Activated naive CD8-positive, alpha-beta T cell treated with anti-CD3 and anti-CD28 coated beads, Interleukin-2, amount 50 U/mL, for 16 hours (primary cell): ENCODE data around the gene OTOA.
"Not testable (repeated sequence)": the region's sequence is repeated elsewhere in the genome, so short reads cannot be mapped to it uniquely, and the experiment has no call there.

Experiments used
- DNase-seq: peaks from one replicate; pipeline ENCODE4 v3.0.0-alpha.2; 2020; ENCODE audit warnings: low read depth, low spot score

OTOA gene

DNA sequence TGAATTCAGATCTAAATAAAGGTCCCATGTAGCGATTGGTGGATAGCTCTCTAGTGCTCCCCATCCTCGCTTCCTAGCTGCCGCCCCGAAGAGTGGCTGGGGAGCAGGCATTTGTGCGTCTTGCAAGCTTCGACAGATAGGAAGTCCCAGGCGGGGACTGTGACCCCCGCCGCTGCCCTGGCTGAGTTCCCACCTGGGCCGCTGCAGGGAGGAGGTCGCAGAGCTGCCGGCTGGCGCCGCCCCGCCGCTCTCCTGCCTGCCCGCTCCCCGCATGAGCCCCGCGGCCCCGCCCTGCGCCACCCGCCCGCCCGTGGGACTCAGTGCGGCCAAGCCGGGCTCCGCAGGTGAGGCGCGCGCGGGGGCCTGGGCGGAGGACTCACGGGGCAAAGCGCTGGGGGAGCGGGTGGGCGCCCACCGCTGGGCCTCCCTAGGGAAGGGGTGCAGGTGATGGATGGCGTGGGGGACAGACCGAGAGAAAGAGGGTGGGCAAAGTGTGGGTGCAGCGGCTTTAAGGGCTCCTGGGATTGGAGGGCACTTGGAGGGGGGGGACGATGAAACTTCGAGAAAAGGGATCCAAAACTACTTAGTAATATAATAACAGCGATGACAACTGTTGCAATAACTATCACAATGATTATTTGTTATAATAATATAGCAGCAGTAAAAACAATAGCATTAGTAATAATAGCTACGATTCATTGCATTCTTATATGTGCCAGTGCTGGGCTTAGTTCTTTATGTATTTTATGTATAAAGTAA, at the start of gene OTOA:
TSS of gene OTOA (plus strand) at position 80 of the 759 bp plus-strand sequence. CDS start 14,547 bp downstream, outside the sequence.
- peak; percentile 9 for DNase-seq

DNA sequence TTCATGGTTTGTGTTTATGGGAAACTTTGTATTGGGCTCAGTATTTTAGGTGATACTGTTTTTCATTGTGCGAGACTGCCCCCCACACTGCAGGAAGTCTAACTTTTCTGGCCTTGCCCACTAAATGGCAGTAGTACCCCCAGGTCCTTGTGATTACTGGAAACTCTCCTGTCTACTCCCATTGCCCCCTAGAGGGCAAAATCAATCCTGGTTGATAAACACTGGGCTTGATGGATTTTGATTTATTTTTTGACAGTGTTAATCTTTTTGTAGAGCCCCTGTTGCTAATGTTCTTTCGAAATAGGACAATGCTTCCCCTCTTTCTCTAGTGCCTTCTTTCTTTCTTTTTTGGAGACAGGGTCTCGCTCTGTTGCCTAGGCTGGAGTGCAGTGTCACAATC, 48.9 kb upstream of the OTOA start:
- no peak for DNase-seq

DNA sequence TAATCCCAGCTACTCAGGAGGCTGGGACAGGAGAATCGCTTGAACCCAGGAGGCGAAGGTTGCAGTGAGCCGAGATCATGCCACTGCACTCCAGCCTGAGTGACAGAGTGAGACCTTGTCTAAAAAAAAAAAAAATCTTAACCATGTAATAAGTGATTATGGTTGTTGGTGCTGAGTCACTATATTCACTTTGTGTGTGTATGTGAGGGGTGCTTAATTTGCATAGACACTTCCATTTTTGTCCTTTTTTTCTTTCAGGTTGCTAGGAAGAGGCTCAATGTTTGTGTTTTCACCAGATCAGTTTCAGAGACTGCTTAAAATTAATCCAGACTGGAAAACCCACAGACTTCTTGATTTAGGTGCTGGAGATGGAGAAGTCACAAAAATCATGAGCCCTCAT, 46.2 kb upstream of the OTOA start:
- DNase-seq: no peak

DNA sequence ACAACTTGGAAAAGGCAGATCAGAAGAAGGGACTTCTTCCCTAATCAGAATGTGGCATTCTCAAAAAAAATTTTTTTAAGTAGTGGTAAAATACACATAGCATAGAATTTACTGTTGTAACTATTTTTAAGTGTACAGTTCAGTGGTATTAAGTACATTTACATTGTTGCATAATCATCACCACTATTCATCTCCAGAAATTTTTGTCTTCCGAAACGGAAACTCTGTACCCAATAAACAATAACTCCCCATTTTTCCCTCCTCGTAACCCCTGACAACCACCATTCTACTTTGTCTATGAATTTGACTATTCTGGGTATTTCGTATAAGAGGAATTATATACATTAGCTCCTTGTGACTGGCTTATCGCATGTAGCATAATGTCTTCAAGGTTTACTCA, 45.5 kb upstream of the OTOA start:
- no peak for DNase-seq

DNA sequence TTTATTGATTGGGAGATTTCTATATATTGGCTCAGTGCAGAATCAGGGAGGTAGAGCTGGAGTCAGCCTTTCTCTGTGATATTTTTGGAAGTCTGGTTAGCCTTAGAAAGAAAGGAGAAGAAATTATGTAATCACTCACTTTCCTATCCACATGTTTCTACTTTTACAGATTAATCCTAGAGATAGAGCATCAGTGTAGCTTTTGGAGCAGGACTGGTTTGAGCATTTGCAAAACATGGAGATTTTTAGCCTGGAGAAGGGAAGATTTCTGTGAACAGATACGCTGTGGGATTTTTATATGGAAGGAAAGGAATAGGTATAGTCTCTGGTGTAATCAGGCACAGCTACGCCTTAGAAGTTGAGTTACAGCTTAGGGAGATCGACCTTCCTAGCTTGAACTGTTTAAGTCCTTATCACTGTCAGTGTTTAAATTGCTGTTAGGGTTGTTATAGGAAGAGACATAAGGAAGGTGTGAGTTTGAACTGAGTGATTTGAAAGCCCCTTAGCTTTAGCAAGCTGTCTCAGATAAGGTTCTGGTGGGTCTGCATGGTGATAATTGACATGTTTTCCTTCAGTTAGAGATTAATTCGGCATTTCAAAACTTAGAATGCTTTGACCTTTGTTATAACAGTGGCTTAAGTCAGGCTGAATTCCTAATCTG, 43.9 kb upstream of the OTOA start:
- DNase-seq: no peak

DNA sequence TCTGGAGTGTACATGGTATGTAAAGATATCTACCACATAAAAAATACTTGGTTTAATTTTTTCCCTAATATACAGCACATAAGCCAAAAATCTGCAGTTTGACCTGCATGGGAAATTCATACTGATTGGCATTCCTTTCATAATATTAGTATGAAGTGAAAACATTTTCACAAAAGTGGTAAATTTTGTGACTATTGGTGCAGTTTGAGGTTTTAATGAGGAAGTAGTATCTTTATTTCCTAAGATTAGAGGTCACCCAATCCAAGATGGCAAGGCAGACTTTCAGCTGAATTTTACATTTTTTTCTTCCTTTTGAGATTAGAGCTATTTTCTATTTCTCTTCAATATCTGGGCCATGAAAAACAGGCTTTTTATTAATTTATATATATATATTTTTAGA, 43.2 kb upstream of the OTOA start:
- no peak for DNase-seq

DNA sequence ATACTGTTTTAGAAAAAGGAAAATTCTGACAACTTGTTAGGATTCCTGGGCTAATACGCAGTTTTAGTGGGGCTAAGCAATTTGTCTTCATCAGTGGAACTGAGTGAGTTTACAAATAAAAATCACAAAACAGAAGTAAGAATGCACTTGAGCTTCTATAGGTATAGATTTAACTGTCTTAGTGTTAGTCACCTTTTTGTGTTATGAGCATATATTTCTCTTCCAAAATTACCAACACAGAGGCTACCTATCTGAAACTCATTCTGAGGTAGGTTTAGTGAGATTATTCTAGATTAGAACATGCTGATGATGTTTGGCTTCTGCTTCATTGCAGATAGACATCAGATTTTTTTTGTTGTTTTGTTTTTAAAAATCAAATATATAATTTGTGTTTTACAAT, 41.2 kb upstream of the OTOA start:
- no peak for DNase-seq

DNA sequence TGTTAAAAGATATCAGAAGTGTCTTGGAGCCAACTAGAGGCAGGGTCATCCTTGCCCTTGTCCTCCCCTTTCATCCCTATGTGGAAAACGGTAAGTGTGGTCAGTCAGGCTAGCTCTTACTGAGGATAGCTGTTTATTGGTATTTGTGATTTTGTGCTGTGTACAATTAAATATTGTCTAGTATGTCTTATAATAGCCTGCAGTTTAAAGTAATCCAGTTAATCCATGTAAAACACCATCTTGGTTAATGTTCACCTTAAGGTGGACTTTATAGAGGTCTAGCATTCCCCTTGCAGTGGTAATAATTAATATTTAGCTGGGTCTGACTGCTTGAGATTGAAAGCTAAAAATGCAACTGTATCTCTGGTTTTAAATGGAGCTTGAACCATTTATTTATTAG, 38.7 kb upstream of the OTOA start:
- no peak for DNase-seq

DNA sequence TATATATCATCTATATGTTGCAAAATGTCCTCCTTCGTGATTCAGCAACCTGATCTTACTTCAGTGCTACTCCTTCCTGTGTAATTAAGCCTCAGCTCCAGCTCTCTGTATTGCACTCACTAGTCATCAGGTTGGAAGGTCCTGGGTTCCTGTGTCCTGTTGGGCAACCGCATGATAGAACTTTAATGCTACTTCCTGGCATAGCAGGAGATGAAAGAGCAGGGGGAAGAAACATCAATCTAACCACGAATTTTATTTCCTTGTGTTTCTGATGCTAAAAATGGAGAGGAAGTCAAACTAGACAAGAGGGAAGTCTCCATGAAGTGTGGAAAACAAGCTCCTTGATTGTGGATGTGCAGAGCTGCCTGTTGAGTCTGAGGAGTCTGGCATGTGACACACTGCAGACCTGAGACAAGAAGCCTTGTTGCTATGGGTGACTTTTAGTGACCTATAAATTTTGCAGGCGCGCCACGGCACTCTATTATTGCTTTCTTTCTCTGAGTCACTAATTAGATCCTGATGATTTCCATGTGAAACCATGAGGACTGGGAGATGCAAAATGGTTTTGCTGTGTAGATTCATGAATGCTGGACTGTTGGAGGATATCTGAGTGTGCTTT, 37.0 kb upstream of the OTOA start:
- no peak for DNase-seq

DNA sequence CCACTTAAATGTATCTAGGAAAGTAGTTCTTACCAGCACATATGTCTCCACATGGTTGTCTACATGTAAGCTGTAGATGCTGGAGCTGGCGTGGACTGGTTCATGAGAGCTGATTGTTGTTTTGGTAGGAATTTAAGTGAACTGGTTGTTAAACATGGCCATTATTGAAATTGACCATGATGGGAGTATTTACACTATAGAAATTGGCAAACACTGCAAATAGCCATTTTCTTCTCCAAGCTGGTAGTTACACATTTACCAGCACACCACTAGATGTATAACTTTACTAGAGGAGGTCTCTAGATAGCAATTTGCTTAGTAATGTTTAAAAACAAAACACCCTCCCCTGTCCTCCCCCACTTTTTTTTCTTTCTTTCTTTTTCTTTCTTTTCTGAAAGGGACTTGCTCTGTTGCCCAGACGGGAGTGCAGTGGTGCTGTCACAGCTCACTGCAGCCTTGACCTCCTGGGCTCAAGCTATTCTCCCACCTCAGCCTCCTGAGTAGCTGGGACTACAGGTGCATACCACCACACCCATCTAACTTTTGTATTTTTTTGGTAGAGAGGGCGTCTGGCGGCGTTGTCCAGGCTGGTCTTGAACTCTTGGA, 35.5 kb upstream of the OTOA start:
- no peak for DNase-seq

DNA sequence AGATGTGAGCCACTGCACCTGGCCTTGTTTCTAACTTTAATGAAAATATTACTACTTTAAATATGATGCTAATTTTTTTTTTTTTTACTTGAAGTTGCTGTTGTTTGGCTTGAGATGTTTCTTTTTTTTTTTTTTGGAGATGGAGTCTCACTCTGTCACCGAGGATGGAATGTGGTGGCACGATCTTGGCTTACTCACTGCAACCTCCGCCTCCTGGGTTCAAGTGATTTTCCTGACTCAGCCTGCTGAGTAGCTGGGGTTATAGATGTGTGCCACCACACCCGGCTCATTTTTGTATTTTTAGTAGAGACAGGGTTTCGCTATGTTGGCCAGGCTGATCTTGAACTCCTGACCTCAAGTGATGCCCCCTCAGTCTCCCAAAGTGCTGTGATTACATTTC, 35.0 kb upstream of the OTOA start:
- DNase-seq: no peak

DNA sequence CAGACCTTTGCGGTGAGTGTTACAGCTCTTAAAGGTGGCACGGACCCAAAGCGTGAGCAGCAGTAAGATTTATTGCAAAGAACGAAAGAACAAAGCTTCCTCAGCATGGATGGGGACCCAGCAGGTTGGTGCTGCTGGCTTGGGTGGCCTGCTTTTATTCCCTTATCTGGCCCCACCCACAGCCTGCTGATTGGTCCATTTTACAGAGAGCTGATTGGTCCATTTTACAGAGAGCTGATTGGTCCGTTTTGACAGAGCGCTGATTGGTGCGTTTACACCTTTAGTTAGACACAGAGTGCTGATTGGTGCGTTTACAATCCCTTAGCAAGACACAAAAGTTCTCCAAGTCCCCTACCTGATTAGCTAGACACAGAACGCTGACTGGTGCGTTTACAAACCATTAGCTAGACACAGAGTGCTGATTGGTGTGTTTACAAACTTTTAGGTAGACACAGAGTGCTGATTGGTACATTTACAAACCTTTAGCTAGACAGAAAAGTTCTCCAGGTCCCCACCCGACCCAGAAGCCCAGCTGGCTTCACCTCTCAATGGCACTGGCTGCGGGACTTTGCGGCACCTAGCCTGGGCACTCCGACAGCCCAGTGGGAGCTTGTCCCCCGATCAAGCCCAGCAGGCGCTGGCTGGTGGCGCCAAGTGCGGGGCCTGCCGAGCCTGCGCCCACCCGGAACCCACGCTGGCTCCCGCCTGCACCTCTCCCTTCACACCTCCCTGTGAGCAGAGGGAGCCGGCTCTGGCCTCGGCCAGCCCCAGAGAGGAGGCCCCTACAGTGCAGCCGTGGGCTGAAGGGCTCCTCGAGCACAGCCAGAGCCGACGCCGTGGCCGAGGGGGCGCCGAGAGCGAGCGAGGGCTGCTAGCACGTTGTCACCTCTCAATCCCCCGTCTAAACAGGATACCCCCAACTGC, 33.9 kb upstream of the OTOA start:
- DNase-seq: not testable (repeated sequence)

DNA sequence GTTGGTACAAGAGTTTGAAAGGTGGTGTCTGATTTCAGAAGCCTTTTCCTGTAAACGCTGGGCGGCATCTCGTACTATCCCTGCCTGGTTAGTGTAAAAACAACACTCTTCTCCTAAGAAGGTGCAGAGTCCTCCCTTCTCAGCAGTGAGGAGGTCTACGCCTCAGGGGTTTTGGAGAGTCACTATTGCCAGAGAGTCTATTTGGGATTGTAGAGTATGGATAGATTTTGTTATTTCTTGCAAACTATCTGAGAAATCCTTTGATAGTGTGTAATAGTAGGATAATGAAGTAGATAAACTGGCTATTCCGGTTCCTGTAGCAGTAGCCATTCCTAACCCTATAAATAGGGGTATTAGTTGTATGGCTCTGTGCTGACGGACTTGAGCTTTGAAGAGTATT, 32.9 kb upstream of the OTOA start:
- DNase-seq: not testable (repeated sequence)

DNA sequence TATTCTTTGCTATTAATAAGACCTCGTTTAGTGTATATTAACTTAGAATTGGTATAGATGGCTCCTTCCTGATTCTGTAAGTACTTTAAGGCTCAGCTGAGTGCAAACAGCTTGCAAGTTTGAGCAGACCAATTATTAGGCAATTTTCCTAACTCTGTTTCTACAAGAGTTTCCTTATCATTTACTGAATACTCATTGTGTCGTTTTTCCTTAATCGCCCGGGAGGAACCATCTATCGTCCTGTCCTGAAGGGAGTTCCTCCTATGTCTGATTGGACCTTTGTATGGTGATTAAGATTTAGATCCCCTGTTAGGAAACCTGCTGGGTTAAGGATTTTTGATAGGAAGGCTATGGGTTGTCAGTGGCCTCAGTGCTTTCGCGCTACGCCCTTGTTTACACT, 32.4 kb upstream of the OTOA start:
- not testable (repeated sequence) for DNase-seq

DNA sequence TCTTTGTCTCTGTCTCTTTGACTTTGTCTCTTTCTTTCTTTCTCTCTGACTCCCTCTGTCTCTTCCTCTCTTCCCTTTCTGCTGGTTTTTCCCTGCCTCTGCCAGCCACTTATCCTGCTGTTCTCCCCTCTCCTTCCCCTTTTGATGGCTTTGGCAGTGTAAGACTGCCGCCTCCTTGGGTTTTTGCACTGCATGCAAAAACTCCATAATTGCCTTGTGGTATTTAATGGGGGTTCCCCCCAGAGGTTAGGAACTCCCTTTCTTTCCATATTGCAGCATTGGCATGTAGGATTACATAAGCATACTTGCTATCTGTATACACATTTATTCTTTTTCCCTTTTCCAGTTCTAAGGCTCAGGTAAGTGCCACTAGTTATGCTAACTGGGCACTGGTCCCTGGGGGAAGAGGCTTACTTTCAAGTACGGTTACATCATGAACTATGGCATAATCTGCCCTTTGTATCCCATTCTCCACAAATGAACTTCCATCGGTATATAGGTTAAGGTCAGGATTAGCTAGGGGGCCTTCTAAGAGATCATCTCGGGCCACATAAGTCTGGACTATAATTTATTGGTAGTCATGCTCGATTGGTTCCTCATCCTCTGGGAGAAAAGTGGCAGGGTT, 31.7 kb upstream of the OTOA start:
- DNase-seq: not testable (repeated sequence)

DNA sequence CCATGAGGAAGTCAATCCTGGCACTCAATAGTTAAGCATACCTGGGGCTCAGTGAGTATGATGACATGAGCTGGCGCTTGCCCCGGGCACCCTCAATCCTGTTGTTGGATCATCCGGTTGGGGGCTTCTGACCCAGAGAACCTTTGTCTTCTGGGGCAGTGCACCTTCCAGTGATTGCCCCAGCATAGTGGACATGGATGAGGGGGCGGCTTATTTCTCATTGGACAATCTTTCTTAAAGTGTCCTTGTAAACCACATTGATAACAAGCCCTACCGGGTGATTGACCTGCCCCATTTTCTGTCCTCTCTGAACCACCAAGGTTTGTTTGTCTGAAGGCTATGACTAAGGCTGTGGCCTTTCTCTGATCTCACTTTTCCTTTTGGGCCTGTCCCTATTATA, 29.6 kb upstream of the OTOA start:
- no peak for DNase-seq

DNA sequence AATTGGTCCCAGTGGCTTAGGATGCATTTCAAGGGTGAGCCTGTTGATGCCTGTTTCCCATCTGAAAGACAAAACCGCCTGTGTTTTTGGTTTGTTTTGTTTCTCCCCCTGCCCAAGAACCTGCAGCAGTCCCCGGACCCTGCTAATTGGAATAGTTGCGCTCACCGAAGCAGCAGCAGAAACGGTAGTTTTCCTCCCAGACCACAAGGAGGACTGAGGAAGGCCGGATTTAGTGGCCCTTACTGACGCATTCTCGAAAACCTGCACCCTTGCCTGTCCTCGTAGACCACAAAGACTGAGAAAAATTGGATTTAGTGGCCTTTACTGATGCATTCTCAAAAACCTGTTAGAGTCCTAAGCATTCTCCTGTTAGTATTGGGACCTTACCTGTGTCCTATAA, 28.1 kb upstream of the OTOA start:
- DNase-seq: not testable (repeated sequence)

DNA sequence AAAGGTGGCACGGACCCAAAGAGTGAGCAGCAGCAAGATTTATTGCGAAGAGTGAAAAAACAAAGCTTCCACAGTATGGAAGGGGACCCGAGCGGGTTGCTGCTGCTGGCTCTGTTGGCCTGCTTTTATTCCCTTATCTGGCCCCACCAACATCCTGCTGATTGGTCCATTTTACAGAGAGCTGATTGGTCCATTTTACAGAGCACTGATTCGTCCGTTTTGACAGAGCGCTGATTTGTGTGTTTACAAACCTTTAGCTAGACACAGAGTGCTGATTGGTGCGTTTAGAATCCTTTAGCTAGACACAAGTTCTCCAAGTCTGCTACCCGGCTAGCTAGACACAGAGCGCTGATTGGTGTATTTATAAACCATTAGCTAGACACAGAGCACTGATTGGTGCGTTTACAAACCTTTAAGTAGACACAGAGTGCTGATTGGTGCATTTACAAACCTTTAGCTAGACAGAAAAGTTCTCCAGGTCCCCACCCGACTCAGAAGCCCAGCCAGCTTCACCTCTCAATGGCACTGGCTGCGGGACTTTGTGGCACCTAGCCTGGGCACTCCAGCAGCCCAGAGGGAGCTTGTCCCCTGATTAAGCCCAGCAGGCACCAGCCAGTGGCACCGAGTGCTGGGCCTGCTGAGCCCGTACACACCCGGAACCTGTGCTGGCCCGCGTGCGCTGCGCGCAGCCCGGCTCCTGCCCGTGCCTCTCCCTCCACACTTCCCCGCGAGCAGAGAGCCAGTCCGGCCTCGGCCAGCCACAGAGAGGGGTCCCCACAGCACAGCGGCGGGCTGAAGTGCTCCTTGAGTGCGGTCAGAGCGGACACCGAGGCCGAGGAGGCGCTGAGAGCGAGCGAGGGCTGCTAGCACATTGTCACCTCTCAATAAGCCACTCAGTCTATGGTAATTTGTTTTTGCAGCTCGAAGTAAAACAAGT, 26.5 kb upstream of the OTOA start:
- DNase-seq: no peak

DNA sequence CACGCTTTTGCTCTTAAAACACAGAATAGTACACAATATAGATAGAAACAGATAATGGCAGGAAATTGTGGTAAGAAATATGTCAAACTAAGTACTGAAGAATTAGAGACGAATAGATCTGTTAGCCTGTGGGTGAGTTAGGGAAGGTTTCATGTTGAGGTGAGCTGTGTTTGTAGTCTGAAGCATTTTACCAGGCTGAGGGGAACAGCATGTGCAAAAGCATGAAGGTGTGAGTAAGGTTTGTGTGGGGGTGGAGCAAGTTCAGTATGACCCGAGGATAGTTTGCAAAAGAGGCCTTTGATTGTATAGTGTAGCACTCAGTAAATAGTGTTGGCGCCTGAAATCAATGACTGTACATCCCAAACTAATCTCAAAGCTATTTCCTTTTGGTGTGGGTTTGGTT, 25.2 kb upstream of the OTOA start:
- DNase-seq: no peak

DNA sequence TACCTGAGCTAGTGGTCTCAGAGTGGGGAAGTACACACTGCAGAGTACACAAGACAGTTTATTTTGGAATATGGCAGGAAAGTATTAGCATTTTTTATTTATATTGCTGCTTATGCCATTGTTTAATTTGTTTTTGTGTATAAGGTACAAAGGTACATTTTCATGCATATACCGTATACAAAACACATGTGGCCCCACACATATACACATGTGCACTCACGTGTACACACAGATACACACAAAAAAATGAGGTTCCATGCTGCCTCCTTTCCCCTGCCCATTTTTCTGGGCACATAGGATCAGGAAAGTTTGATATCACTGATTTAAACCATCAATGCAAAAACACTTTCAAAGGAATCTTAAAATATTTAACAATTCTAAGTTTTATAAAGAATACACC, 24.3 kb upstream of the OTOA start:
- DNase-seq: no peak
